ENCODE results near the gene MAP3K21.

Gene MAP3K21

GRCh38 chr1:233360525-233361102, 33.1 kb downstream of the MAP3K21 start:
- no peak for FAIRE-seq

GRCh38 chr1:233361876-233362275, 34.4 kb downstream of the MAP3K21 start:
- no peak for FAIRE-seq

GRCh38 chr1:233362743-233363142, 35.2 kb downstream of the MAP3K21 start:
- no peak for FAIRE-seq

GRCh38 chr1:233364026-233364425, 36.5 kb downstream of the MAP3K21 start:
- FAIRE-seq = no peak

GRCh38 chr1:233364695-233365539, 37.4 kb downstream of the MAP3K21 start:
- FAIRE-seq = peak; percentile 77

GRCh38 chr1:233366575-233366974, 39.1 kb downstream of the MAP3K21 start:
- FAIRE-seq = no peak

DNA sequence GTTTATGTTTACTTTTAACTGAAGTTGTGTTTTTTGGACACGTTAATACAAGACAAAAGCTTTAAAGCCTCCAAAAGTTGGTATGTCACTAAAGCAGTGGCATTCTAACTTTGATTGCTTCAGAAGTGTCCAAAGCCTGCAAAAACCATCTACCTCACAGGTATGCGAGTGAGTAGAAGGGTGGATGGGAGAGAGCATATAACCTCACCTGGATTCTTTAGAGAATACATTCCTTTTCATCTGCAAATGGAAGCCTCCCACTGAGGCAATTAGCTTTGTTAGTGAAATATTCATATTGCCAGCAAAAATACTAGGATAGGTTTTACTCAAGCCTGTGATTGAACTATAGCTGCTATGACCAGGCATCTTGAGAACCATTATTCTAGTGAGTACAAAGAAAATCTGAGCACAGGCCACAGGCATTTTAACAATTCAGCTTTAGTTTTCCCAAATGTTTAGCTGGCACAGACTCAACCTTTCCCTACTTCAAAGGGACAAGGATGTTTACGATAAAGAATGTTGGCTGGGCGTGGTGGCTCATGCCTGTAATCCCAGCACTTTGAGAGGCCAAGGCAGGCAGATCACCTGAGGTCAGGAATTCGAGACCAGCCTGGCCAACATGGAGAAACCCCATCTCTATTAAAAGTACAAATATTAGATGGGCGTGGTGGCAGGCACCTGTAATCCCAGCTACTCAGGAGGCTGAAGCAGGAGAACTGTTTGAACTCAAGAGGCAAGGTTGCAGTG, 39.7 kb downstream of the MAP3K21 start:
- no peak for FAIRE-seq

DNA sequence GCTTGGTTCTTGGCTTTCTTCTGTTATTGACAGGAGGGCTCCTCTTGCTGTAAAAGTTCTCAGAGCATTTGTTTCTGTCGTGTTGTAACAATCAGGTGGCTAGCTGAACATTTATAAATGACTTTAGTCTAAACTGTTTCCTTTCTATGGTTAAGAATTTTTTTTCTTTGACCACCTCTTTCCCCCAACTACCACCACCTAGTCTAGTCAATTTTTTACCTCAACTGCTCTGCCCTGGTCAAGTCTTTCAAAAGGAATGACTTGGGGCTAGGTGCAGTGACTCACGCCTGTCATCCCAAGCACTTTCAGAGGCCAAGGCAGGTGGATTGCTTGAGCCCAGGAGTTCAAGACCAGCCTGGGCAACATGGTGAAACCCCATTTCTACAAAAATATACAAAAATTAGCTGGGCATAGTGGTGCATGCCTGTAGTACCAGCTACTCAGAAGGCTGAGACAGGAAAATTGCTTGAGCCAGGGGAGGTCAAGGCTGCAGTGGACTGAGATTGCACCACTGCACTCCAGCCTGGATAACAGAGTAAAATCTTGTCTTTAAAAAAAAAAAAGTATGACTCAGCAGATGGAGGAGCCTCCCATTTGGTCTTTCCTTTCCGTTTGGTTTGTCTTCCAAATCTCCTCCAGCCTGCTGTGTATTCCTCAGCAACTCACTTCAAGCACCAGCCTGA, 40.7 kb downstream of the MAP3K21 start:
- no peak for FAIRE-seq

GRCh38 chr1:233368789-233369130, 41.2 kb downstream of the MAP3K21 start:
- no peak for FAIRE-seq

DNA sequence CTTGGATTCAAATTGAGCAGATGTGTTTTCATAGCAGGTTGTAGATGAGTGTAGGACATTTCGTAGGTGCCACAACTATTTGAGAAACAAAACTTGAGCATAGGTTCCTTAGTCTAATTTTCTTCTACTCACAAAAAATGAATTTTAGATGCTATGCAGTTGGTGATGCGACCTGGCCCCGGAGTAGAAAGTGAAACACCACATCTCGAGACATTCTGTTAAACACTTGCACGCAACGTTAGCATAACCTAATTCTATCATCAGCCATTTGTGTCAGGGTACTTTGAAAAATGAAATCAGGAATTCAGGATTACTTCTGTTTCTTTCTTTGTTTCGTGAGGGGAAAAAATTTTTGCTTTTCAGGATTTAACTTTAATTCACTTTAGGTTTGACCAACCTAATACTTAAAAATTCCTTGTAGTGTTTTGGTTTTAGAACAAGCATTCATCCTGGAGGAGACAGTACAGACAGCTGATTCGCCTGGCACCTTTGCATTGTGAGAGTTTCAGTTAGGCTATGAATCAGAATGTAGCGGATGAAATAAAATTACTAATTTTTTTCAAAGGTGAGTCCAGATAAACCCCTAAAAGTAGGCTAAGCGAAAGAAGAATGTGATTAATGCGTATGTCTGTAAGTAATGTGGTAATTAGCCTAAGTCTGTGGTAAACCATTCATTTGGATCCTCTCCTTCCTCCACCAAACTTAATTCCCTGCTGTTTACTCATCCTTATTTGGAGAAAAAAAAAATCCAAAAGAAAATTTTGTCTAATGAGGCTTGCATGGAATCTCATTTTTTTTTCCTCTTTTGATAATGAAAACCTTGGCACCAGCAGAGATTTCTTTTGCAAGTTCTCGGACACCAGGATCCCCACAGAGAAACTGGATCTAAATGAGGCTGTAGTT, 44.9 kb downstream of the MAP3K21 start:
- no peak for FAIRE-seq

DNA sequence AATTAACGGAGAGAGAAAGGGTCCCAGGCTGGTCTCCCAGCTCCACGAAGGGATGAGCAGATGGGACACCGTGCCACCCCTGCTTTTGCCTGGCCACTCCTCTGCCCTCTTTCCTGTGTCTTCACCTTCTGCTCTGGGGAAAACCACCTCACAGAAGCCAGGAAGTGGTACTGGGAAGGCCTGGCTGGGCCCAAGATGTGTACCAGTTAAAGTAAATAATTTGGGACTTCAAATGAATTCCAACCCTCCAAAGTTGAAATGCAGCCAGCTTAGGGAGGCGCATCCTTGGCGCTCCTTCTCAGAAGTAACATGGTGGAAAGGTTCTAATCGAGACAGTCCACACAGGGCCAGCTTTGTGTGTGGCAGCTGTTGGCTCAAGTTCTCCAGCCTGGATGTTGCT, 45.7 kb downstream of the MAP3K21 start:
- no peak for FAIRE-seq

GRCh38 chr1:233375653-233376052, 48.1 kb downstream of the MAP3K21 start:
- no peak for FAIRE-seq

GRCh38 chr1:233376382-233377110, 49.0 kb downstream of the MAP3K21 start:
- FAIRE-seq = no peak

GRCh38 chr1:233379869-233380438, 52.4 kb downstream of the MAP3K21 start:
- FAIRE-seq = no peak

DNA sequence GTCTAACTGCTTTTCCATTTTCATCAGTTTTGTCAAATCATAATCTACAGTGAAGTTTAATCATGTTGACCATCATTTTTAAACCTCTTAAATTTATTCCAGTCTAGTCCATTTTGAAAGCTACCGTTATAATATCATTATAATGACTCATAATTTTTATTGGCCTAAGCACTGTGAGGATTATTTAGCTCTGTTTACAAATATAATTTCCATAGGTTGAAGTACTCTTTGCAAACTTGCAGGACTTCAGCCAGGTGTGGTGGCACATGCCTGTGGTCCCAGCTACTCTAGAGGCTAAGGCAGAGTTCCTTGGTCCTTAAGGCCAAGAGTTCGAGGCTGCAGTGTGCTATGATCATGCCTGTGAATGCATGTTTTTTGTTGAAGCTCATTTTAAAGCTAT, 54.3 kb downstream of the MAP3K21 start:
- no peak for FAIRE-seq

- FAIRE-seq = no peak
Measured at GRCh38 chr1:233383984-233384383, 56.5 kb downstream of the MAP3K21 start.

GRCh38 chr1:233386336-233386735, 58.8 kb downstream of the MAP3K21 start:
- no peak for FAIRE-seq

GRCh38 chr1:233387585-233387984, 60.1 kb downstream of the MAP3K21 start:
- FAIRE-seq = no peak

DNA sequence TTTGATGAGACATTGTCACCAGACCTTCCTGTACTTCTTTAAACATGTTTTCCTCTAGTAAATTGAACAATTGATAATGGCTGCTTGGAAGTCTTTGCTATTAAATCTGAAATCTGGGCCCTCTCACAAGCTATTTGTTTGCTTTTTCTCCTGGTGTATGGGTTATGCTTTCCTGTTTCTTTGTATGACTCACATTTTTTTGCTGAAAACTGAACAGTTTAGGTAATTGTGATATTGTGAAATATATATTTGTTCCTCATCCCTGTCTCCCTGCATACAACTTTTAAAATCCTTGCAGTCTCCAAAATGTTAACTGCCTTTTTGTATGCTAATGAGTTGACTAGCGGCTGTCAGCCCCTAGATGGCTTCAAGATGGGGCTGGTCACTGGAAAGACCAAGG, 61.6 kb downstream of the MAP3K21 start:
- FAIRE-seq = no peak

GRCh38 chr1:233389893-233390292, 62.4 kb downstream of the MAP3K21 start:
- FAIRE-seq = no peak

Data from endometrium (tissue), 2 donors.